Measurements from ENCODE around the gene ANKK1.

- TF ChIP-seq EZH2 (IDR thresholded peaks at IDR 0.05; ENCODE audit: low read length, missing control alignments), result no peak
- TF ChIP-seq, protein P1, sequence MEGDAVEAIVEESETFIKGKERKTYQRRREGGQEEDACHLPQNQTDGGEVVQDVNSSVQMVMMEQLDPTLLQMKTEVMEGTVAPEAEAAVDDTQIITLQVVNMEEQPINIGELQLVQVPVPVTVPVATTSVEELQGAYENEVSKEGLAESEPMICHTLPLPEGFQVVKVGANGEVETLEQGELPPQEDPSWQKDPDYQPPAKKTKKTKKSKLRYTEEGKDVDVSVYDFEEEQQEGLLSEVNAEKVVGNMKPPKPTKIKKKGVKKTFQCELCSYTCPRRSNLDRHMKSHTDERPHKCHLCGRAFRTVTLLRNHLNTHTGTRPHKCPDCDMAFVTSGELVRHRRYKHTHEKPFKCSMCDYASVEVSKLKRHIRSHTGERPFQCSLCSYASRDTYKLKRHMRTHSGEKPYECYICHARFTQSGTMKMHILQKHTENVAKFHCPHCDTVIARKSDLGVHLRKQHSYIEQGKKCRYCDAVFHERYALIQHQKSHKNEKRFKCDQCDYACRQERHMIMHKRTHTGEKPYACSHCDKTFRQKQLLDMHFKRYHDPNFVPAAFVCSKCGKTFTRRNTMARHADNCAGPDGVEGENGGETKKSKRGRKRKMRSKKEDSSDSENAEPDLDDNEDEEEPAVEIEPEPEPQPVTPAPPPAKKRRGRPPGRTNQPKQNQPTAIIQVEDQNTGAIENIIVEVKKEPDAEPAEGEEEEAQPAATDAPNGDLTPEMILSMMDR (conservative IDR thresholded peaks at IDR 0.05 in 1 of 2, IDR thresholded peaks at IDR 0.05 in 1 of 2; ENCODE audit: low read depth in 1 of 2, low read length in 2 of 2), result no peak
Measured at GRCh38 chr11:113447621-113448315, 60.2 kb downstream of the ANKK1 start.

Data from fibroblast of lung (primary cell).